IMR-90 (cell line): ENCODE measurements around the gene DEFB129. TPM values are rescaled to one million over a fixed set of nuclear protein-coding genes. Genes with fewer than 3 reads are reported as not detected.

Source experiments
- ATAC-seq: fragments of 200-7000 bp; cut with Tn5 transposase; 2 replicates; pipeline ENCODE4 v1.9.1; 2020; ENCODE audit warnings: low read depth, mild to moderate bottlenecking, moderate library complexity
- BruUV-seq: library from RNA; stranded (reverse); fragments of 400-500 nt; replicated peaks from 2 replicates; lab custom pipeline; 2021; lab: Mats Ljungman, UMichigan
- CTCF ChIA-PET: fragments of 300-600 bp; formaldehyde crosslinking; extraction: SDS; loops from one replicate; lab custom pipeline; 2021; ENCODE audit warnings: antibody characterized with exemption; lab: Yijun Ruan, JAX
- POLR2A ChIA-PET: fragments of 300-600 bp; sonication (Branson Sonifier 250); formaldehyde crosslinking; loops from one replicate; lab custom pipeline; 2022; ENCODE audit warnings: antibody characterized with exemption; ENCODE audit not compliant: unreplicated experiment; lab: Charles Lee
- DNase-seq: peaks from one replicate; pipeline ENCODE4 v3.0.0; 2013
- H2AFZ ChIP-seq: replicated peaks from 2 replicates; pipeline ENCODE3; 2013; ENCODE audit warnings: low read length, mild to moderate bottlenecking; ENCODE audit not compliant: poor library complexity
- H2AK5ac ChIP-seq: 2 replicates; pipeline ENCODE4 v1.6.1; 2013; ENCODE audit warnings: low read depth, low read length, inconsistent platforms
- H2AK9ac ChIP-seq: replicated peaks from 2 replicates; pipeline ENCODE3; 2013; ENCODE audit warnings: mild to moderate bottlenecking, low read depth, low read length, moderate library complexity; ENCODE audit not compliant: poor library complexity
- H2BK120ac ChIP-seq: 2 replicates; pipeline ENCODE4 v1.6.1; 2013; ENCODE audit warnings: low read depth, low read length, inconsistent platforms
- H2BK15ac ChIP-seq: 3 replicates; pipeline ENCODE4 v1.6.1; 2013; ENCODE audit warnings: low read depth, low read length, inconsistent platforms
- H2BK20ac ChIP-seq: 2 replicates; pipeline ENCODE4 v1.6.1; 2013; ENCODE audit warnings: low read depth, mild to moderate bottlenecking, inconsistent platforms, low read length, moderate library complexity
- H2BK5ac ChIP-seq: 2 replicates; pipeline ENCODE4 v1.6.1; 2013; ENCODE audit warnings: mild to moderate bottlenecking, low read depth, low read length, inconsistent platforms; ENCODE audit not compliant: poor library complexity, severe bottlenecking
- H3K14ac ChIP-seq: replicated peaks from 2 replicates; pipeline ENCODE4 v1.6.1; 2013; ENCODE audit warnings: low read depth, low read length, inconsistent platforms
- H3K18ac ChIP-seq: 2 replicates; pipeline ENCODE4 v1.6.1; 2013; ENCODE audit warnings: low read depth, low read length, control low read depth
- H3K23ac ChIP-seq: 2 replicates; pipeline ENCODE4 v1.6.1; 2013; ENCODE audit warnings: low read depth, low read length, inconsistent platforms
- H3K27ac ChIP-seq: 2 replicates; pipeline ENCODE4 v1.5.1; 2013; ENCODE audit warnings: mild to moderate bottlenecking, control low read depth, low read length; ENCODE audit not compliant: insufficient read depth
- H3K27me3 ChIP-seq: 2 replicates; pipeline ENCODE4 v1.6.1; 2013; ENCODE audit warnings: low read length; ENCODE audit not compliant: control insufficient read depth, insufficient read depth
- H3K36me3 ChIP-seq: 2 replicates; pipeline ENCODE4 v1.6.1; 2013; ENCODE audit warnings: low read length, mixed read lengths; ENCODE audit not compliant: control insufficient read depth, insufficient read depth
- H3K4ac ChIP-seq: 2 replicates; pipeline ENCODE4 v1.6.1; 2013; ENCODE audit warnings: low read depth, low read length, inconsistent platforms
- H3K4me1 ChIP-seq: 2 replicates; pipeline ENCODE4 v1.6.1; 2013; ENCODE audit warnings: low read length, mixed read lengths; ENCODE audit not compliant: control insufficient read depth, insufficient read depth
- H3K4me2 ChIP-seq: 2 replicates; pipeline ENCODE4 v1.6.1; 2013; ENCODE audit warnings: low read depth, mild to moderate bottlenecking, control low read depth, low read length, moderate library complexity
- H3K4me3 ChIP-seq: 2 replicates; pipeline ENCODE4 v1.5.1; 2013; ENCODE audit warnings: low read depth, mild to moderate bottlenecking, control low read depth, low read length, moderate library complexity; ENCODE audit not compliant: insufficient read depth
- H3K56ac ChIP-seq: 2 replicates; pipeline ENCODE4 v1.6.1; 2013; ENCODE audit warnings: low read length, inconsistent platforms; ENCODE audit not compliant: insufficient read depth; ENCODE audit errors: extremely low read depth
- H3K79me1 ChIP-seq, 2 experiments: 2 replicates each; pipeline ENCODE4 v1.6.1; 2013; ENCODE audit warnings: low read length in 2 of 2, inconsistent platforms in 1 of 2, low read depth in 1 of 2
- H3K9ac ChIP-seq: 2 replicates; pipeline ENCODE4 v1.6.1; 2013; ENCODE audit warnings: low read depth, low read length, control low read depth
- H3K9me1 ChIP-seq: 2 replicates; pipeline ENCODE4 v1.6.1; 2013; ENCODE audit warnings: low read length, inconsistent platforms; ENCODE audit not compliant: insufficient read depth
- H3K9me3 ChIP-seq: 2 replicates; pipeline ENCODE4 v1.6.1; 2013; ENCODE audit warnings: low read length; ENCODE audit not compliant: control insufficient read depth, insufficient read depth
- H4K20me1 ChIP-seq: 2 replicates; pipeline ENCODE4 v1.6.1; 2013; ENCODE audit warnings: low read length, inconsistent platforms; ENCODE audit not compliant: insufficient read depth
- H4K5ac ChIP-seq: 2 replicates; pipeline ENCODE4 v1.6.1; 2013; ENCODE audit warnings: mild to moderate bottlenecking, low read depth, low read length, control low read depth
- H4K8ac ChIP-seq, 2 experiments: 2 replicates each; pipeline ENCODE4 v1.6.1; 2013; ENCODE audit warnings: low read depth in 2 of 2, low read length in 2 of 2, control low read depth in 1 of 2, inconsistent platforms in 1 of 2
- H4K91ac ChIP-seq: 2 replicates; pipeline ENCODE4 v1.6.1; 2013; ENCODE audit warnings: low read depth, low read length, inconsistent platforms; ENCODE audit not compliant: insufficient read depth
- CEBPB ChIP-seq: IDR thresholded peaks from 2 replicates; pipeline ENCODE4 v1.6.1; 2012; ENCODE audit warnings: low read depth, low read length, improper control_type of control experiment
- CHD1 ChIP-seq: IDR thresholded peaks from 2 replicates; pipeline ENCODE4 v1.6.1; 2012; ENCODE audit warnings: low read depth, low read length, improper control_type of control experiment
- FOS ChIP-seq: fragments of 150-350 bp; IDR thresholded peaks from 2 replicates; pipeline ENCODE4 v1.6.1; 2016; ENCODE audit warnings: low read depth, low read length
- MAFK ChIP-seq: IDR thresholded peaks from 2 replicates; pipeline ENCODE4 v1.6.1; 2012; ENCODE audit warnings: low read depth, low read length, improper control_type of control experiment
- MAZ ChIP-seq: IDR thresholded peaks from 2 replicates; pipeline ENCODE4 v1.6.1; 2012; ENCODE audit warnings: low read depth, mild to moderate bottlenecking, low read length, improper control_type of control experiment, moderate library complexity, borderline replicate concordance
- MXI1 ChIP-seq: IDR thresholded peaks from 2 replicates; pipeline ENCODE4 v1.6.1; 2012; ENCODE audit warnings: low read depth, mild to moderate bottlenecking, low read length, moderate library complexity, borderline replicate concordance
- NFE2L2 ChIP-seq: fragments of 150-350 bp; IDR thresholded peaks from 2 replicates; pipeline ENCODE4 v1.6.1; 2016; ENCODE audit warnings: low read depth, mild to moderate bottlenecking, low read length
- RAD21 ChIP-seq: IDR thresholded peaks from 2 replicates; pipeline ENCODE4 v1.6.1; 2012; ENCODE audit warnings: low read length, improper control_type of control experiment
- RCOR1 ChIP-seq: IDR thresholded peaks from 2 replicates; pipeline ENCODE4 v1.6.1; 2012; ENCODE audit warnings: mild to moderate bottlenecking, low read length, improper control_type of control experiment; ENCODE audit not compliant: insufficient replicate concordance
- RFX5 ChIP-seq: IDR thresholded peaks from 2 replicates; pipeline ENCODE4 v1.8.0; 2012; ENCODE audit warnings: low read depth, mild to moderate bottlenecking, low read length, moderate library complexity
- SMC3 ChIP-seq: fragments of 150-350 bp; IDR thresholded peaks from 2 replicates; pipeline ENCODE4 v1.6.1; 2016; ENCODE audit warnings: low read depth, mild to moderate bottlenecking, antibody characterized with exemption, low read length, moderate library complexity
- USF2 ChIP-seq: fragments of 150-350 bp; IDR thresholded peaks from 2 replicates; pipeline ENCODE4 v1.6.1; 2017; ENCODE audit warnings: mild to moderate bottlenecking, antibody characterized with exemption, low read length, low read depth
- WGBS, 2 experiments: methylation state at CpG; one replicate each; pipeline versions ENCODE4 v1.1.5 to v1.1.7; 2013; ENCODE audit warnings: missing lambda C conversion rate in 2 of 2; ENCODE audit not compliant: insufficient read length in 1 of 2; ENCODE audit errors: extremely low coverage in 2 of 2; 5-methylcytosine and 5-hydroxymethylcytosine counted together
- dilution Hi-C: fragments of 300-500 bp; cut with HindIII; formaldehyde crosslinking; loops from one replicate; pipeline ENCODE4 v1.14.3; 2018; ENCODE audit warnings: low sequenced_read_pairs; ENCODE audit not compliant: unreplicated experiment
- in situ Hi-C: fragments of 300-500 bp; cut with MboI; formaldehyde crosslinking; loops from 3 replicates; pipeline ENCODE4 v1.14.3; 2019; ENCODE audit warnings: low sequenced_read_pairs, inconsistent platforms, mixed read lengths
- intact Hi-C: fragments of 100-400 bp; cut with micrococcal nuclease; formaldehyde crosslinking; loops from 2 replicates; pipeline ENCODE4 v1.10.0; 2022
- polyA plus RNA-seq, 3 experiments: library from polyadenylated mRNA; depleted of rRNA; stranded (reverse); fragments of >200 nt; gene quantifications; 2 replicates each; pipeline ENCODE4 v1.2.3, GENCODE V29; 2012; ENCODE audit warnings: low replicate concordance in 1 of 3
- total RNA-seq: library from RNA; depleted of rRNA; stranded (reverse); fragments of >200 nt; gene quantifications from 2 replicates; pipeline ENCODE4 v1.2.3, GENCODE V29; 2012
- TF ChIP-seq, protein P1 (sequence below): conservative IDR thresholded peaks from 2 replicates; pipeline ENCODE4 v1.5.1; 2012; ENCODE audit warnings: mild to moderate bottlenecking, low read depth, low read length, improper control_type of control experiment

Gene DEFB129
- total and polyA plus RNA-seq, 2 of the 4 experiments (the other 2 are of a cell fraction), result not detected

DNA sequence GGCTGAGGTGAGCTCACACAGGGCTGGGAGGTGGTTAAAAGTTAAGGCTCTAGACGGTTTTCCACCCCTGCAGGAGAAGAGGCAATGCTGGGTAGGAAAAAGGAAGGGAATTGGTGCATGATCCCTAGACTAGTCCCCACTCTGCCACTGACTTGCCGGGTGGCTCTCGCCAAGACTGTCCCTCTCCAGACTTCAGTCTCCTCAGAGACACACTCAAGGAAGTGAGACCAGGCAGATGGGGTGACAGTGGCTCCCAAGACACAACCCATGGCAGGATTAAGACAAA, 50.4 kb downstream of the DEFB129 start:
- Histone ChIP-seq H4K5ac (no peak overlapping the region), H2BK120ac (no peak overlapping the region), H3K36me3 (peaks cover 36% of the 10 kb centered on the region), H4K91ac (no peak overlapping the region), H2AK5ac (no peak overlapping the region), H3K56ac (no peak overlapping the region), H3K27ac (no peak overlapping the region), H2BK15ac (no peak overlapping the region), H3K9ac (no peak overlapping the region), H2AFZ (no peak overlapping the region), H3K79me1 (no peaks in the 10 kb centered on the region), H2BK20ac (no peak overlapping the region), H4K8ac (no peak overlapping the region), H3K18ac (no peak overlapping the region), H3K9me1 (no peaks in the 10 kb centered on the region; the same call in 1 of the 2 replicates), H3K4me1 (no peaks in the 10 kb centered on the region), H3K4me3 (no peak overlapping the region), H3K14ac (no peak overlapping the region), H3K4ac (no peak overlapping the region), H2BK5ac (no peak overlapping the region), H3K27me3 (no peaks in the 10 kb centered on the region), H3K4me2 (no peak overlapping the region), H3K9me3 (no peaks in the 10 kb centered on the region), H4K20me1 (no peaks in the 10 kb centered on the region), H2AK9ac (no peak overlapping the region), H3K23ac (no peak overlapping the region)
- CTCF ChIA-PET, result no interaction called here
- ATAC-seq (no peak), DNase-seq (no peak)
- no TSS peak for BruUV-seq
- in situ Hi-C loops (no loop called here), dilution Hi-C loops (no loop called here), intact Hi-C loops (no loop called here)
- WGBS, 2 experiments, result no CpG with 5 or more reads among the region's 3 CpGs
- POLR2A ChIA-PET, result no interaction called here
- TF ChIP-seq RCOR1 (no peak), MXI1 (no peak), USF2 (no peak), MAFK (no peak), CEBPB (no peak), RFX5 (no peak), RAD21 (no peak), MAZ (no peak), NFE2L2 (no peak), FOS (no peak), CHD1 (no peak), SMC3 (no peak)
- TF ChIP-seq, protein P1, sequence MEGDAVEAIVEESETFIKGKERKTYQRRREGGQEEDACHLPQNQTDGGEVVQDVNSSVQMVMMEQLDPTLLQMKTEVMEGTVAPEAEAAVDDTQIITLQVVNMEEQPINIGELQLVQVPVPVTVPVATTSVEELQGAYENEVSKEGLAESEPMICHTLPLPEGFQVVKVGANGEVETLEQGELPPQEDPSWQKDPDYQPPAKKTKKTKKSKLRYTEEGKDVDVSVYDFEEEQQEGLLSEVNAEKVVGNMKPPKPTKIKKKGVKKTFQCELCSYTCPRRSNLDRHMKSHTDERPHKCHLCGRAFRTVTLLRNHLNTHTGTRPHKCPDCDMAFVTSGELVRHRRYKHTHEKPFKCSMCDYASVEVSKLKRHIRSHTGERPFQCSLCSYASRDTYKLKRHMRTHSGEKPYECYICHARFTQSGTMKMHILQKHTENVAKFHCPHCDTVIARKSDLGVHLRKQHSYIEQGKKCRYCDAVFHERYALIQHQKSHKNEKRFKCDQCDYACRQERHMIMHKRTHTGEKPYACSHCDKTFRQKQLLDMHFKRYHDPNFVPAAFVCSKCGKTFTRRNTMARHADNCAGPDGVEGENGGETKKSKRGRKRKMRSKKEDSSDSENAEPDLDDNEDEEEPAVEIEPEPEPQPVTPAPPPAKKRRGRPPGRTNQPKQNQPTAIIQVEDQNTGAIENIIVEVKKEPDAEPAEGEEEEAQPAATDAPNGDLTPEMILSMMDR, result no peak
